ENCODE results near the gene RAB3A. TPM values are rescaled to one million over a fixed set of nuclear protein-coding genes. Genes with fewer than 3 reads are reported as not detected.

The RAB3A gene
- total RNA-seq, 2 donors from 2014 or later: 0.52 to 8.2 TPM

DNA sequence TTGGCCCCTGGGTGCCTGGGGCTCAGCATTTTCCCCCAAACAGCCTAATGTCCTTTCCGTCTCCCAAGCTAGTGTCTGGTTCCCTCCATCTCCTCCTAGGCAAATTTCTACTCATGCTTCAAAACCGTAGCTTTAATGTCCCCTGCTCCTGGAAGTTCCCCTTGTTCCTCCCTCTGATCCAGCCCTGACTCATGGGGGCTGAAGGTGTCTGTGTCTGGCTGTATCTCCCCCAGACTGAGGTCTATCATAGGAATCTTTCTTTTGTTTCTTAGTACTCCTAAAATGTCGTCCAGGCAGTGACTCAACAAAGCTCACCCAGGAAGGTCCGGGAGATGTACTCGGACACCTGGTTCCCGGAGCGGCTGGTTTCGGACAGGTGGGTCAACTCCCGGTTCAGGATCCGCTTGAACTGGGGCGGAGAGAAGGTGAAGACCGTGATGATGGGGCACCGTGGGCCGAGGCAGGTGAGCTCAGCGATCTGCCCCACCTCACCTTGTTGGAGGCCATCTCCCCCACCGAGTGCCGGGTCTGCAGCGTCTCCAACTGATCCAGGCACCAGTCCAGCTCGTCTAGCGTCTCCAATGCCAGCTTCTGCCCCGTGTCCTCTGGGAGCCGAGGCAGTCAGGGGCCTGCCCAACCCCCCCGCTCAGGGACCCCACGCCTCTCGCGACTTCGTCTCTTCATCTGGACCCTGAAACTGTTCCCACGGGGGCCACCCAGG is 16.2 kb upstream of the RAB3A start:
- Histone ChIP-seq H3K4me1 (peaks cover 13% of the 10 kb centered on the region), H3K9me3 (no peaks in the 10 kb centered on the region), H3K36me3 (replicated peaks in 1 of 2; ENCODE audit: insufficient read depth in 1 of 2, low read depth in 2 of 2) (no peaks in the 10 kb centered on the region), H3K27ac (no peak overlapping the region), H3K27me3 (peaks cover 0 to 3% of the 10 kb centered on the region in 2 donors), H3K4me3 (no peak overlapping the region)
- TF ChIP-seq, protein P1, sequence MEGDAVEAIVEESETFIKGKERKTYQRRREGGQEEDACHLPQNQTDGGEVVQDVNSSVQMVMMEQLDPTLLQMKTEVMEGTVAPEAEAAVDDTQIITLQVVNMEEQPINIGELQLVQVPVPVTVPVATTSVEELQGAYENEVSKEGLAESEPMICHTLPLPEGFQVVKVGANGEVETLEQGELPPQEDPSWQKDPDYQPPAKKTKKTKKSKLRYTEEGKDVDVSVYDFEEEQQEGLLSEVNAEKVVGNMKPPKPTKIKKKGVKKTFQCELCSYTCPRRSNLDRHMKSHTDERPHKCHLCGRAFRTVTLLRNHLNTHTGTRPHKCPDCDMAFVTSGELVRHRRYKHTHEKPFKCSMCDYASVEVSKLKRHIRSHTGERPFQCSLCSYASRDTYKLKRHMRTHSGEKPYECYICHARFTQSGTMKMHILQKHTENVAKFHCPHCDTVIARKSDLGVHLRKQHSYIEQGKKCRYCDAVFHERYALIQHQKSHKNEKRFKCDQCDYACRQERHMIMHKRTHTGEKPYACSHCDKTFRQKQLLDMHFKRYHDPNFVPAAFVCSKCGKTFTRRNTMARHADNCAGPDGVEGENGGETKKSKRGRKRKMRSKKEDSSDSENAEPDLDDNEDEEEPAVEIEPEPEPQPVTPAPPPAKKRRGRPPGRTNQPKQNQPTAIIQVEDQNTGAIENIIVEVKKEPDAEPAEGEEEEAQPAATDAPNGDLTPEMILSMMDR (IDR thresholded peaks at IDR 0.05): no peak
- TF ChIP-seq POLR2A (IDR thresholded peaks at IDR 0.05): no peak
- WGBS, 2 donors: 57% methylated on average over 25 to 27 of the region's 28 CpGs
- intact Hi-C loops (cut with DNase I): no loop called here
- ATAC-seq: no peak
- DNase-seq: no peak

DNA sequence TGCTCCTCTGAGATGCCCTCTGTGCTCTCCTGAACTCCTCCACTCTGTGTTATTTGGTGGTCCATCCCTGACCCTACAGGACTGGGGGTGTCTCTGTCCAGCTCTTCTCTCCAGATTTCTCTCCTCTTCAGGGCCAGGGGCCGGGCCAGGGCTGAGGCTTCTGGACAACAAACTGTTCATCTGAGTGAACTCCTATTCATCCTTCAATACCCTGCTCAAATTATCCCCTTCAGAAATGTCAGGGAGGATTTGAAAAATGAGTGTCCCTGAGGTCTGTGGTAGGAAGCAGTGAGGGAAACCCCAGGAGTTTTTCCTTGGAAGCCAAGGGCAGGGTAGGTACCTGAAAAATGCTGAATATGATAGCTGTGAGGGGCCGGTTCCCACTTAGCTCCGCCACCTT is 14.8 kb upstream of the RAB3A start:
- DNase-seq: no peak
- Histone ChIP-seq H3K36me3 (replicated peaks in 1 of 2; ENCODE audit: insufficient read depth in 1 of 2, low read depth in 2 of 2) (no peaks in the 10 kb centered on the region), H3K9me3 (no peaks in the 10 kb centered on the region), H3K4me3 (no peak overlapping the region), H3K27me3 (no peaks in the 10 kb centered on the region), H3K4me1 (no peaks in the 10 kb centered on the region), H3K27ac (no peak overlapping the region)
- intact Hi-C loops (cut with DNase I): no loop called here
- ATAC-seq: no peak
- WGBS, 2 donors: 79 to 90% methylated on average over 1 to 3 of the region's 3 CpGs
- no peak for TF ChIP-seq POLR2A (IDR thresholded peaks at IDR 0.05)
- TF ChIP-seq, protein P1 (IDR thresholded peaks at IDR 0.05): no peak

DNA sequence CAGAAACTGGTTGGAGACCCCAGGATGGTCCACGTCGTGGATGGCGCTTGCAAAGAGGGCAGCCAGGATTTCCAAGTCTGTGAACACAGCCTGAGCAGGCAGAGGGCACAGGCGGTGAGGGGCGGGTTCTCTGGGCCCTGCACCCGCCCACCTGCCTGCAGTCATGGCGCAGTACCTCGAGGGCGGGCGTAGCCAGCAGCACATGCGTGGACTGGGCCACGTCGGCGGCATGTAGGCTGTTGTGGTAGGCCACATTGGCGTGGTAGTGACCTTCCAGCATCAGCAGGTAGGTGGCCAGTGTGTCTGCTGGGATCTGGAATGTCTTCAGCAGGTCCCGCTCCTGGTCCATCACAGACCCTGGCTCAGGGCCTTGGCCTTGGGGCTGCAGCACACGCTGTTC is 14.3 kb upstream of the RAB3A start:
- no peak overlapping the region for H3K27ac ChIP-seq
- intact Hi-C loops (cut with DNase I): no loop called here
- H3K36me3 ChIP-seq (replicated peaks in 1 of 2; ENCODE audit: insufficient read depth in 1 of 2, low read depth in 2 of 2): no peaks in the 10 kb centered on the region
- no peaks in the 10 kb centered on the region for H3K27me3 ChIP-seq
- no peaks in the 10 kb centered on the region for H3K4me1 ChIP-seq
- no peak for ATAC-seq
- no peak overlapping the region for H3K4me3 ChIP-seq
- H3K9me3 ChIP-seq: no peaks in the 10 kb centered on the region
- WGBS, 2 donors: 75 to 85% methylated on average over 7 to 17 of the region's 17 CpGs
- TF ChIP-seq, protein P1 (IDR thresholded peaks at IDR 0.05): no peak
- TF ChIP-seq POLR2A (IDR thresholded peaks at IDR 0.05): no peak
- DNase-seq: no peak

DNA sequence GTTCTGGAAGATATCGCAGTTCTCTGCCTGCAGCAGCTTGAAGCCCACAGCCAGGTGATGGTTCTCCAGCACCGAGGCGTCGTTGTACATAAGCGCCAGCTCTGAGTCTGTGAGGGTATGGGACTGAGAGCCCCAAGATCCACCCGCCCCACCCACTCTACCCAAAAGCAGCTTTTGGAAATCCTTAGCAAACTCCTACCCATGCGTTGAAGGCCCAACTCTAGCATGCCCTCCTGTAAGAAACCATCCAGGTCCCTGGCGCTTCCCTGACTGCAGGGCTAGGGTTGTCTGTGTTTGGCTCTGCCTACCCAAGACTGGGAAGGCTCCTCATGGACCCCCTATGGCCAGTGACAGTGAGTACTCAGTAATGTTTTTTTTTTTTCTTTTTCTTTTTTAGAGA is 12.9 kb upstream of the RAB3A start:
- intact Hi-C loops (cut with DNase I): no loop called here
- 91 to 93% methylated on average over 7 to 8 of the region's 8 CpGs for WGBS, 2 donors
- no peak for TF ChIP-seq POLR2A (IDR thresholded peaks at IDR 0.05)
- TF ChIP-seq, protein P1 (IDR thresholded peaks at IDR 0.05): no peak
- H3K9me3 ChIP-seq: no peaks in the 10 kb centered on the region
- H3K27ac ChIP-seq: no peak overlapping the region
- no peak for DNase-seq
- H3K36me3 ChIP-seq (replicated peaks in 1 of 2; ENCODE audit: insufficient read depth in 1 of 2, low read depth in 2 of 2): no peaks in the 10 kb centered on the region
- no peaks in the 10 kb centered on the region for H3K27me3 ChIP-seq
- no peak overlapping the region for H3K4me3 ChIP-seq
- no peaks in the 10 kb centered on the region for H3K4me1 ChIP-seq
- ATAC-seq: no peak
